GM23338 (cell line): ENCODE measurements around the gene NCR2. TPM values are rescaled to one million over a fixed set of nuclear protein-coding genes. Genes with fewer than 3 reads are reported as not detected.

ENCODE experiments used
- ATAC-seq: fragments of 200-7000 bp; cut with Tn5 transposase; 3 replicates; pipeline ENCODE4 v1.9.1; 2020
- DNase-seq: peaks from one replicate; pipeline ENCODE4 v3.0.0-alpha.2; 2015; ENCODE audit warnings: low spot score
- H2AFZ ChIP-seq: fragments of 200-600 bp; sonication (generic); 2 replicates; pipeline ENCODE4 v1.8.0; 2016; ENCODE audit warnings: antibody characterized with exemption, mild to moderate bottlenecking, moderate library complexity
- H3F3A ChIP-seq: fragments of 200-600 bp; sonication (generic); replicated peaks from 2 replicates; pipeline ENCODE4 v1.8.0; 2017; ENCODE audit warnings: antibody characterized with exemption, mixed run types, low read depth
- H3K27ac ChIP-seq: fragments of 200-600 bp; sonication (generic); 2 replicates; pipeline ENCODE4 v1.6.1; 2016; ENCODE audit warnings: low read depth
- H3K27me3 ChIP-seq: fragments of 200-600 bp; sonication (generic); 2 replicates; pipeline ENCODE4 v1.8.0; 2016; ENCODE audit warnings: mild to moderate bottlenecking, mixed run types, moderate library complexity; ENCODE audit not compliant: insufficient read depth
- H3K36me3 ChIP-seq: fragments of 200-600 bp; sonication (generic); 2 replicates; pipeline ENCODE4 v1.8.0; 2016; ENCODE audit warnings: mild to moderate bottlenecking; ENCODE audit not compliant: insufficient read depth
- H3K4me1 ChIP-seq: fragments of 200-600 bp; sonication (generic); 2 replicates; pipeline ENCODE4 v1.8.0; 2016; ENCODE audit warnings: mild to moderate bottlenecking, moderate library complexity; ENCODE audit not compliant: insufficient read depth
- H3K4me2 ChIP-seq: fragments of 200-600 bp; sonication (generic); 2 replicates; pipeline ENCODE4 v1.7.1; 2017; ENCODE audit warnings: mixed run types
- H3K4me3 ChIP-seq: fragments of 200-600 bp; sonication (generic); 2 replicates; pipeline ENCODE4 v1.6.1; 2016; ENCODE audit warnings: mixed run types
- H3K79me2 ChIP-seq: fragments of 200-600 bp; sonication (generic); replicated peaks from 2 replicates; pipeline ENCODE4 v1.8.0; 2017; ENCODE audit warnings: mild to moderate bottlenecking; ENCODE audit not compliant: insufficient read depth
- H3K9me2 ChIP-seq: fragments of 200-600 bp; sonication (generic); 2 replicates; pipeline ENCODE4 v1.8.0; 2017; ENCODE audit not compliant: insufficient read depth
- H4K20me1 ChIP-seq: fragments of 200-600 bp; sonication (generic); replicated peaks from 2 replicates; pipeline ENCODE4 v1.8.0; 2017; ENCODE audit warnings: mild to moderate bottlenecking; ENCODE audit not compliant: insufficient read depth
- H3K27ac Mint-ChIP-seq: 2 replicates; pipeline ENCODE4 v1.8.0; 2020; ENCODE audit warnings: inconsistent platforms, mild to moderate bottlenecking, moderate library complexity, mixed read lengths
- H3K27me3 Mint-ChIP-seq: 3 replicates; pipeline ENCODE4 v1.8.0; 2022; ENCODE audit warnings: low read depth, mild to moderate bottlenecking, moderate library complexity, mixed read lengths, inconsistent platforms; ENCODE audit not compliant: insufficient read depth, poor library complexity
- H3K36me3 Mint-ChIP-seq: 3 replicates; pipeline ENCODE4 v1.8.0; 2021; ENCODE audit warnings: low read depth, mild to moderate bottlenecking, inconsistent platforms, moderate library complexity, mixed read lengths
- H3K4me1 Mint-ChIP-seq: 3 replicates; pipeline ENCODE4 v1.8.0; 2020; ENCODE audit warnings: mild to moderate bottlenecking, inconsistent platforms, mixed read lengths
- H3K4me3 Mint-ChIP-seq: 3 replicates; pipeline ENCODE4 v1.8.0; 2021; ENCODE audit warnings: moderate library complexity, mild to moderate bottlenecking, inconsistent platforms, mixed read lengths
- H3K9me3 Mint-ChIP-seq: 3 replicates; pipeline ENCODE4 v1.8.0; 2020; ENCODE audit warnings: moderate library complexity, mild to moderate bottlenecking, inconsistent platforms, mixed read lengths
- CREB1 ChIP-seq: fragments of 250-450 bp; sonication (Bioruptor Pico); IDR thresholded peaks from 2 replicates; pipeline ENCODE4 v1.5.0; 2020; ENCODE audit warnings: low read depth, mild to moderate bottlenecking, moderate library complexity
- CTCF ChIP-seq, 2 experiments: fragments of 200-600 bp in 1 of 2; sonication (generic) in 1 of 2; conservative IDR thresholded peaks; 2 replicates each; pipeline versions ENCODE4 v1.5.1 to v1.6.1; 2016 to 2017; ENCODE audit warnings: antibody characterized with exemption in 2 of 2, low read depth in 2 of 2, mild to moderate bottlenecking in 2 of 2, moderate library complexity in 1 of 2
- ETS1 ChIP-seq: IDR thresholded peaks from 2 replicates; pipeline ENCODE4 v1.6.1; 2016; ENCODE audit warnings: antibody characterized with exemption
- EZH2 ChIP-seq: fragments of 200-600 bp; sonication (generic); IDR thresholded peaks from one replicate; pipeline ENCODE4 v1.8.0; 2017; ENCODE audit warnings: antibody characterized with exemption, mild to moderate bottlenecking, low read depth; ENCODE audit not compliant: unreplicated experiment
- EZH2phosphoT487 ChIP-seq: fragments of 200-600 bp; sonication (generic); IDR thresholded peaks from one replicate; pipeline ENCODE4 v1.8.1; 2018; ENCODE audit warnings: antibody characterized with exemption; ENCODE audit not compliant: unreplicated experiment
- JUNB ChIP-seq: IDR thresholded peaks from one replicate; pipeline ENCODE4 v1.6.1; 2016; ENCODE audit warnings: antibody characterized with exemption; ENCODE audit not compliant: unreplicated experiment
- NANOG ChIP-seq: IDR thresholded peaks from 2 replicates; pipeline ENCODE4 v1.6.1; 2016; ENCODE audit warnings: antibody characterized with exemption, borderline replicate concordance
- POLR2AphosphoS5 ChIP-seq: IDR thresholded peaks from 2 replicates; pipeline ENCODE4 v1.6.1; 2016; ENCODE audit warnings: antibody characterized with exemption, low read depth
- REST ChIP-seq: IDR thresholded peaks from one replicate; pipeline ENCODE4 v1.6.1; 2018; ENCODE audit warnings: antibody characterized with exemption; ENCODE audit not compliant: unreplicated experiment
- STAT1 ChIP-seq: IDR thresholded peaks from one replicate; pipeline ENCODE4 v1.6.1; 2016; ENCODE audit warnings: antibody characterized with exemption; ENCODE audit not compliant: unreplicated experiment
- ZNF114 ChIP-seq: fragments of 250-450 bp; sonication (Bioruptor Pico); IDR thresholded peaks from 2 replicates; pipeline ENCODE4 v1.5.0; 2020; ENCODE audit warnings: mild to moderate bottlenecking, moderate library complexity
- ZNF331 ChIP-seq: fragments of 250-450 bp; sonication (Bioruptor Pico); IDR thresholded peaks from 2 replicates; pipeline ENCODE4 v1.5.0; 2020; ENCODE audit warnings: low read depth, mild to moderate bottlenecking, moderate library complexity
- ZNF462 ChIP-seq: fragments of 250-450 bp; sonication (Bioruptor Pico); IDR thresholded peaks from 2 replicates; pipeline ENCODE4 v1.5.0; 2020; ENCODE audit warnings: mild to moderate bottlenecking, moderate library complexity
- polyA plus RNA-seq: library from polyadenylated mRNA; unstranded; fragments of >200 nt; fragmentation: Nextera tagmentation; extraction: Ambion mirVana; gene quantifications from 2 replicates; pipeline ENCODE4 v1.2.1, GENCODE V29; 2016
- total RNA-seq: library from RNA; depleted of rRNA; stranded (reverse); fragments of >200 nt; shearing (Covaris generic); gene quantifications from 2 replicates; pipeline ENCODE4 v1.2.3, GENCODE V29; 2014

The NCR2 gene
- total and polyA plus RNA-seq, 2 experiments from 2014 or later = not detected

- H3K4me3 Mint-ChIP-seq = peak overlapping the region; percentile 55
- H3K27ac ChIP-seq = no peak overlapping the region
- H3K79me2 ChIP-seq = no peaks in the 10 kb centered on the region
- no peaks in the 10 kb centered on the region for H3K9me2 ChIP-seq
- ATAC-seq (peak; percentile 99), DNase-seq (peak; percentile 94)
- peak overlapping the region; percentile 75; the same call in 1 of the 2 replicates for H3K27ac Mint-ChIP-seq
- H3K27me3 Mint-ChIP-seq = no peaks in the 10 kb centered on the region
- H3K36me3 ChIP-seq = no peaks in the 10 kb centered on the region
- peaks cover 8% of the 10 kb centered on the region for H3K4me1 Mint-ChIP-seq
- H3K4me2 ChIP-seq = peak overlapping the region; percentile 77
- H3K9me3 Mint-ChIP-seq = no peaks in the 10 kb centered on the region
- peak overlapping the region; percentile 39 for H3K4me3 ChIP-seq
- TF ChIP-seq EZH2phosphoT487 (no peak), ZNF331 (CRISPR knock-in tag) (no peak), REST (no peak), STAT1 (no peak), CREB1 (peak; percentile 70), EZH2 (no peak), CTCF (conservative IDR thresholded peaks at IDR 0.05; ENCODE audit: low read depth in 2 of 2) (peak; percentile 96 to 98), ETS1 (no peak), JUNB (no peak), ZNF114 (0 out of 2 replicates have a peak, but pooled peaks have one; percentile 24), POLR2AphosphoS5 (peak; percentile 52), ZNF462 (CRISPR knock-in tag) (0 out of 2 replicates have a peak, but pooled peaks have one; percentile 11), NANOG (no peak)
- H2AFZ ChIP-seq = peak overlapping the region; percentile 98
- no peaks in the 10 kb centered on the region for H3K36me3 Mint-ChIP-seq
- no peaks in the 10 kb centered on the region; the same call in none of the 2 replicates for H3K27me3 ChIP-seq
- H3K4me1 ChIP-seq = peaks cover 5% of the 10 kb centered on the region; the same call in 1 of the 2 replicates
- H3F3A ChIP-seq = no peaks in the 10 kb centered on the region
- no peaks in the 10 kb centered on the region for H4K20me1 ChIP-seq
Measured at GRCh38 chr6:41318654-41319565, 16.5 kb upstream of the NCR2 start.
